ENCODE data around the gene RFNG. TPM values are rescaled to one million over a fixed set of nuclear protein-coding genes. Genes with fewer than 3 reads are reported as not detected.

Gene RFNG
- total and polyA plus RNA-seq, 2 of the 13 experiments (the other 11 are each of a cell fraction or from before 2014, with no cell fraction given) = 61.4 to 64.0 TPM

DNA sequence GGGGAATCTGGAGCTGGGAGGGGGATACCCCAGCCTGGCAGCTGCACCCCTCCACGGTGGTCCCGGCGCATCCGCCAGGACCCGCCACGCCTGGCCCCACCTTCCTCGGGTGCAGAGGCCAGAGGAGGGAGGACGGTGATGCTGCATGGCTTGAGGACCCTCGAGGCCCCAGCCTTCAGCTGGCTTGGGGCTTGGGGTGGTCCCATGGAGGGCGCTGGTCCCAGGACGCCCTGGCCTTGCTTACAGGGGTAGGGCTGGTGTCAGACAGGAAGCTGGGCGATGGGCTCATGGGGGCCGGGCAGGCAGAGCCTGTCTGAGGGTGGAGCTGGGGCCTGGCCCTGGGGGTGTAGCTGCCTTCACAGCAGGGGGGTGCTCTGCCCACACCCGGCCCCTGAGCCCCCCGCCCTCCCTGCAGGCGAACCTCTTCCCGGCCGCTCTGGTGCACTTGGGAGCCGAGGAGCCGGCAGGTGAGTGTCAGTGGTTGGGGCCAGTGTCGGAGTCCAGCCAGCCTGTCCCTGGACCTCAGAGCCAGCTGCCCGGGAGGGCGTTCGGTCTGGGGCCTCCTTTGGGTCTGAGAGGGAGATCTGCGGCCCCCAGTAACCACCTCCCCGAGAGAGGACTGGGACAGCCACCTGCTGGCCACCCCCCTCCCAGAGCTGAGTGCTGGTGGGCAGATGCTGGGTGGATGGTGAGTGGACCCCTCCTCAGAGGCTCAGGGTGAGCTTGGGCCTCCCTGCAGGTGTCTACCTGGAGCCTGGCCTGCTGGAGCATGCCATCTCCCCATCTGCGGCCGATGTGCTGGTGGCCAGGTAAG is 35.3 kb downstream of the RFNG start (continued):
- TF ChIP-seq YY1 (IDR thresholded peaks at IDR 0.05; ENCODE audit: insufficient read depth, insufficient replicate concordance, low read depth, low read length) = no peak
- TF ChIP-seq FLYWCH1 (CRISPR knock-in tag; IDR thresholded peaks at IDR 0.05) = no peak
- TF ChIP-seq ZFP90 (CRISPR knock-in tag; IDR thresholded peaks at IDR 0.05; ENCODE audit: borderline replicate concordance) = no peak
- no peak for TF ChIP-seq NR3C1 (CRISPR knock-in tag; IDR thresholded peaks at IDR 0.05)
- TF ChIP-seq ZBTB42 (CRISPR knock-in tag; IDR thresholded peaks at IDR 0.05) = no peak
- TF ChIP-seq NRL (CRISPR knock-in tag; IDR thresholded peaks at IDR 0.05; ENCODE audit: borderline replicate concordance) = 0 out of 2 replicates have a peak, but pooled peaks have one; percentile 16
- no peak for TF ChIP-seq KAT7 (CRISPR knock-in tag; IDR thresholded peaks at IDR 0.05; ENCODE audit: borderline replicate concordance)
- TF ChIP-seq, protein P1, sequence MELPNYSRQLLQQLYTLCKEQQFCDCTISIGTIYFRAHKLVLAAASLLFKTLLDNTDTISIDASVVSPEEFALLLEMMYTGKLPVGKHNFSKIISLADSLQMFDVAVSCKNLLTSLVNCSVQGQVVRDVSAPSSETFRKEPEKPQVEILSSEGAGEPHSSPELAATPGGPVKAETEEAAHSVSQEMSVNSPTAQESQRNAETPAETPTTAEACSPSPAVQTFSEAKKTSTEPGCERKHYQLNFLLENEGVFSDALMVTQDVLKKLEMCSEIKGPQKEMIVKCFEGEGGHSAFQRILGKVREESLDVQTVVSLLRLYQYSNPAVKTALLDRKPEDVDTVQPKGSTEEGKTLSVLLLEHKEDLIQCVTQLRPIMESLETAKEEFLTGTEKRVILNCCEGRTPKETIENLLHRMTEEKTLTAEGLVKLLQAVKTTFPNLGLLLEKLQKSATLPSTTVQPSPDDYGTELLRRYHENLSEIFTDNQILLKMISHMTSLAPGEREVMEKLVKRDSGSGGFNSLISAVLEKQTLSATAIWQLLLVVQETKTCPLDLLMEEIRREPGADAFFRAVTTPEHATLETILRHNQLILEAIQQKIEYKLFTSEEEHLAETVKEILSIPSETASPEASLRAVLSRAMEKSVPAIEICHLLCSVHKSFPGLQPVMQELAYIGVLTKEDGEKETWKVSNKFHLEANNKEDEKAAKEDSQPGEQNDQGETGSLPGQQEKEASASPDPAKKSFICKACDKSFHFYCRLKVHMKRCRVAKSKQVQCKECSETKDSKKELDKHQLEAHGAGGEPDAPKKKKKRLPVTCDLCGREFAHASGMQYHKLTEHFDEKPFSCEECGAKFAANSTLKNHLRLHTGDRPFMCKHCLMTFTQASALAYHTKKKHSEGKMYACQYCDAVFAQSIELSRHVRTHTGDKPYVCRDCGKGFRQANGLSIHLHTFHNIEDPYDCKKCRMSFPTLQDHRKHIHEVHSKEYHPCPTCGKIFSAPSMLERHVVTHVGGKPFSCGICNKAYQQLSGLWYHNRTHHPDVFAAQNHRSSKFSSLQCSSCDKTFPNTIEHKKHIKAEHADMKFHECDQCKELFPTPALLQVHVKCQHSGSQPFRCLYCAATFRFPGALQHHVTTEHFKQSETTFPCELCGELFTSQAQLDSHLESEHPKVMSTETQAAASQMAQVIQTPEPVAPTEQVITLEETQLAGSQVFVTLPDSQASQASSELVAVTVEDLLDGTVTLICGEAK (IDR thresholded peaks at IDR 0.05) = no peak
- TF ChIP-seq, protein P1 (CRISPR knock-in tag; IDR thresholded peaks at IDR 0.05) = 0 out of 2 replicates have a peak, but pooled peaks have one; percentile 0
- TF ChIP-seq CENPT (CRISPR knock-in tag; IDR thresholded peaks at IDR 0.05; ENCODE audit: low read depth) = no peak
- no peak for TF ChIP-seq ZNF543 (CRISPR knock-in tag; IDR thresholded peaks at IDR 0.05)
- TF ChIP-seq ZSCAN9 (CRISPR knock-in tag; IDR thresholded peaks at IDR 0.05; ENCODE audit: borderline replicate concordance) = no peak
- TF ChIP-seq TCF12 (IDR thresholded peaks at IDR 0.05) = no peak
- TF ChIP-seq TCF12 (CRISPR knock-in tag; IDR thresholded peaks at IDR 0.05) = no peak
- no peak for TF ChIP-seq MTA1 (CRISPR knock-in tag; IDR thresholded peaks at IDR 0.05; ENCODE audit: borderline replicate concordance)
- no peak for TF ChIP-seq TBP (CRISPR knock-in tag; IDR thresholded peaks at IDR 0.05)
- no peak for TF ChIP-seq SAFB2 (CRISPR knock-in tag; IDR thresholded peaks at IDR 0.05; ENCODE audit: borderline replicate concordance, low read depth)
- TF ChIP-seq, protein P2, sequence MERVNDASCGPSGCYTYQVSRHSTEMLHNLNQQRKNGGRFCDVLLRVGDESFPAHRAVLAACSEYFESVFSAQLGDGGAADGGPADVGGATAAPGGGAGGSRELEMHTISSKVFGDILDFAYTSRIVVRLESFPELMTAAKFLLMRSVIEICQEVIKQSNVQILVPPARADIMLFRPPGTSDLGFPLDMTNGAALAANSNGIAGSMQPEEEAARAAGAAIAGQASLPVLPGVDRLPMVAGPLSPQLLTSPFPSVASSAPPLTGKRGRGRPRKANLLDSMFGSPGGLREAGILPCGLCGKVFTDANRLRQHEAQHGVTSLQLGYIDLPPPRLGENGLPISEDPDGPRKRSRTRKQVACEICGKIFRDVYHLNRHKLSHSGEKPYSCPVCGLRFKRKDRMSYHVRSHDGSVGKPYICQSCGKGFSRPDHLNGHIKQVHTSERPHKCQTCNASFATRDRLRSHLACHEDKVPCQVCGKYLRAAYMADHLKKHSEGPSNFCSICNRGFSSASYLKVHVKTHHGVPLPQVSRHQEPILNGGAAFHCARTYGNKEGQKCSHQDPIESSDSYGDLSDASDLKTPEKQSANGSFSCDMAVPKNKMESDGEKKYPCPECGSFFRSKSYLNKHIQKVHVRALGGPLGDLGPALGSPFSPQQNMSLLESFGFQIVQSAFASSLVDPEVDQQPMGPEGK (CRISPR knock-in tag; IDR thresholded peaks at IDR 0.05) = no peak
- TF ChIP-seq ZNF230 (CRISPR knock-in tag; IDR thresholded peaks at IDR 0.05) = no peak
- TF ChIP-seq ZSCAN31 (CRISPR knock-in tag; IDR thresholded peaks at IDR 0.05; ENCODE audit: low read depth) = peak; percentile 15; the same call in 1 of the 2 replicates
